ENCODE data around the gene SERPINB10. TPM values are rescaled to one million over a fixed set of nuclear protein-coding genes. Genes with fewer than 3 reads are reported as not detected.

The SERPINB10 gene
- total RNA-seq, 3 donors from 2014 or later, result not detected

- intact Hi-C loops (cut with DNase I, micrococcal nuclease), result no loop called here
Observed at GRCh38 chr18:63903851-63904570, 3.7 kb upstream of the SERPINB10 start.

GRCh38 chr18:63904694-63905093, 3.1 kb upstream of the SERPINB10 start:
- no peak overlapping the region for H3K4me3 ChIP-seq
- ATAC-seq (no peak), DNase-seq (no peak)
- H3K4me1 ChIP-seq (ENCODE audit: low read depth), result no peaks in the 10 kb centered on the region
- no peaks in the 10 kb centered on the region for H3K36me3 ChIP-seq (ENCODE audit: low read depth)
- intact Hi-C loops (cut with DNase I, micrococcal nuclease), result no loop called here
- no peaks in the 10 kb centered on the region for H3K9me3 ChIP-seq
- TF ChIP-seq CTCF (IDR thresholded peaks at IDR 0.05), result no peak

More at GRCh38 chr18:63903851-63904570, 3.7 kb upstream of the SERPINB10 start:
- Histone ChIP-seq H3K4me3 (no peak overlapping the region), H3K9me3 (no peaks in the 10 kb centered on the region), H3K4me1 (ENCODE audit: low read depth) (no peaks in the 10 kb centered on the region), H3K36me3 (ENCODE audit: low read depth) (no peaks in the 10 kb centered on the region)
- DNase-seq, result no peak
- no peak for TF ChIP-seq CTCF (IDR thresholded peaks at IDR 0.05)
- ATAC-seq, result no peak

GRCh38 chr18:63905361-63905760, 2.4 kb upstream of the SERPINB10 start:
- H3K4me3 ChIP-seq, result no peak overlapping the region
- no peaks in the 10 kb centered on the region for H3K9me3 ChIP-seq
- H3K4me1 ChIP-seq (ENCODE audit: low read depth), result no peaks in the 10 kb centered on the region
- ATAC-seq (no peak), DNase-seq (no peak)
- no peak for TF ChIP-seq CTCF (IDR thresholded peaks at IDR 0.05)
- no peaks in the 10 kb centered on the region for H3K36me3 ChIP-seq (ENCODE audit: low read depth)
- intact Hi-C loops (cut with DNase I, micrococcal nuclease), result no loop called here

GRCh38 chr18:63906056-63906455, 1.7 kb upstream of the SERPINB10 start:
- H3K36me3 ChIP-seq (ENCODE audit: low read depth), result no peaks in the 10 kb centered on the region
- intact Hi-C loops (cut with DNase I, micrococcal nuclease), result no loop called here
- ATAC-seq, result no peak

GRCh38 chr18:63908858-63909257, 1.1 kb downstream of the SERPINB10 start:
- ATAC-seq (no peak), DNase-seq (no peak)
- Histone ChIP-seq H3K36me3 (ENCODE audit: low read depth) (no peaks in the 10 kb centered on the region), H3K4me3 (no peak overlapping the region), H3K9me3 (no peaks in the 10 kb centered on the region), H3K4me1 (ENCODE audit: low read depth) (no peaks in the 10 kb centered on the region)
- intact Hi-C loops (cut with DNase I, micrococcal nuclease), result no loop called here
- no peak for TF ChIP-seq CTCF (IDR thresholded peaks at IDR 0.05)

More at GRCh38 chr18:63906056-63906455, 1.7 kb upstream of the SERPINB10 start:
- no peak overlapping the region for H3K4me3 ChIP-seq
- no peak for DNase-seq
- no peaks in the 10 kb centered on the region for H3K4me1 ChIP-seq (ENCODE audit: low read depth)
- H3K9me3 ChIP-seq, result no peaks in the 10 kb centered on the region
- no peak for TF ChIP-seq CTCF (IDR thresholded peaks at IDR 0.05)
